Measurements from ENCODE around the gene GLS. TPM values are rescaled to one million over a fixed set of nuclear protein-coding genes. Genes with fewer than 3 reads are reported as not detected.
A peak's percentile ranks its signal among the peaks of the same experiment; 100 is the strongest.

Gene GLS
- total and polyA plus RNA-seq, 4 donors: 59.4 to 425 (median 227) TPM

DNA sequence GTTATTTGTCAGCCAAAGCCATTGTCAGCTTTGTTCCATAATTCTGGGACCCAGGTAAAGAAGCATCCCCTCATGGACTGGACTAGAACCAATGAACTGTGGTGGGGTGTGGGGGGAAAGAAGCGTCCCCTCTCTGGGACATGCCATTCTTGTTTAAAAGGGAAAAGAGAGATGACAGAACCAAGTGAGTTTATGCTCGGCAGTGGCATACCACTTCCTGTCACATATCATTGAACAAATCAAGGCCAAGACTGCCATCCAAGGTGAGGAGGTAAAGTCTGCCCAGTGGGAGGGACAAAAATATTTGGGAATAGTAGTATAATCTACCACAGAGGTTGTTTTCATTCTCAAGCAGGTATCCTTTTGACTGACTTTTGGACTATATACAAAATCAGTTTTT, 4.7 kb upstream of the GLS start:
- H3K27ac ChIP-seq (ENCODE audit: low read depth in 1 of 2, low read length in 2 of 2): no peak overlapping the region
- intact Hi-C loops (cut with DNase I): no loop called here
- ATAC-seq (ENCODE audit: low FRiP score) (no peak), DNase-seq (no peak)
- peaks cover 0 to 3% of the 10 kb centered on the region in 2 donors for H3K4me1 ChIP-seq (ENCODE audit: control insufficient read depth in 1 of 2, insufficient read depth in 2 of 2, low read length in 2 of 2)
- H3K27me3 ChIP-seq (ENCODE audit: control insufficient read depth in 1 of 2, insufficient read depth in 2 of 2, low read length in 1 of 2): no peaks in the 10 kb centered on the region
- no peak overlapping the region for H3K4me3 ChIP-seq (ENCODE audit: low read length in 2 of 2)
- H3K36me3 ChIP-seq (ENCODE audit: control insufficient read depth in 1 of 2, insufficient read depth in 2 of 2, low read length in 1 of 2): no peaks in the 10 kb centered on the region
- WGBS, 2 donors: 56 to 57% methylated on average over 2 of the region's 2 CpGs
- no peaks in the 10 kb centered on the region for H3K9me3 ChIP-seq (ENCODE audit: control insufficient read depth, low read length)

DNA sequence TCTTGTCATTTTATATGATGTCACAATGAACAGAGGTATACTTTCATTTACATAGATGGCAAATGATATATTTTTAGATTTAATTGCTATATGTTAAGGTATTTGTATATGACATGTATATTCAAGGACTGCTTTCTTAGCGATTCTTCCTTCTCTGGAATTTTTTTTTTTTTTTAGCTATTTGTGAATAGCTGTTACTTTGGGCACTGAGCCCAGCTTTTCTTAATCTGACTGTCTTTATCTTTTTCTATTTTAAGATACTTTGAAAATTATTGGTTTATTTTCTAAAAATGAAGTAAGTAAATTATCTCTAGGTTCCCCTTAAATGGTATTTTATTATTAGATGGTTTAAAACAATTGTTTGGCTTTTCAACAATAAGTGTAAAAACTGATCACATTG, 4.0 kb upstream of the GLS start:
- ATAC-seq (ENCODE audit: low FRiP score) (no peak), DNase-seq (no peak)
- Histone ChIP-seq H3K9me3 (ENCODE audit: control insufficient read depth, low read length) (no peaks in the 10 kb centered on the region), H3K36me3 (ENCODE audit: control insufficient read depth in 1 of 2, insufficient read depth in 2 of 2, low read length in 1 of 2) (no peaks in the 10 kb centered on the region), H3K27me3 (ENCODE audit: control insufficient read depth in 1 of 2, insufficient read depth in 2 of 2, low read length in 1 of 2) (no peaks in the 10 kb centered on the region), H3K4me3 (ENCODE audit: low read length in 2 of 2) (no peak overlapping the region), H3K4me1 (ENCODE audit: control insufficient read depth in 1 of 2, insufficient read depth in 2 of 2, low read length in 2 of 2) (peaks cover 0 to 3% of the 10 kb centered on the region in 2 donors), H3K27ac (ENCODE audit: low read depth in 1 of 2, low read length in 2 of 2) (no peak overlapping the region)
- WGBS, 2 donors: 1 to 8% methylated on average over 1 of the region's 1 CpG
- intact Hi-C loops (cut with DNase I): no loop called here

DNA sequence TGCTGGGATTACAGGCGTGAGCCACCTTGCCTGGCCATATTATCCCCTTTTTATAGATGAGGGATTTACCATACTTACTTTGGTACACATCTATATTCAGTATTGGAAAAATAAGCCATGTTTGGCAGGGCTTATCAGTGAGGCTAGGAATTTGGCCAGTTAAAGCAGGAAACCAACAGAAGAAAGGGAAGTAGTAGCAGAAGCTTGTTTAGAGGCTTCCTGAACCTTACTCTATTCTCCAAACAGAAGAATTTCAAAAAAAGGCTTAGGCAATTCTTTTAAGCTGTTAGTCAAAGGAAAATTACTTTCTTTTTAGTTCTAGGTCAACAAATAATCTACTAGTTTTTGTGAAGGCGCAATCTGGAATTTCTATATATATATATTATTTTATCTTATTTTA, 3.2 kb upstream of the GLS start:
- intact Hi-C loops (cut with DNase I): no loop called here
- ATAC-seq (ENCODE audit: low FRiP score): no peak
- no peak for DNase-seq
- H3K9me3 ChIP-seq (ENCODE audit: control insufficient read depth, low read length): no peaks in the 10 kb centered on the region
- 91 to 95% methylated on average over 2 of the region's 2 CpGs for WGBS, 2 donors
- peaks cover 0 to 3% of the 10 kb centered on the region in 2 donors for H3K4me1 ChIP-seq (ENCODE audit: control insufficient read depth in 1 of 2, insufficient read depth in 2 of 2, low read length in 2 of 2)
- no peaks in the 10 kb centered on the region for H3K36me3 ChIP-seq (ENCODE audit: control insufficient read depth in 1 of 2, insufficient read depth in 2 of 2, low read length in 1 of 2)
- H3K4me3 ChIP-seq (ENCODE audit: low read length in 2 of 2): no peak overlapping the region
- H3K27me3 ChIP-seq (ENCODE audit: control insufficient read depth in 1 of 2, insufficient read depth in 2 of 2, low read length in 1 of 2): no peaks in the 10 kb centered on the region
- no peak overlapping the region for H3K27ac ChIP-seq (ENCODE audit: low read depth in 1 of 2, low read length in 2 of 2)

DNA sequence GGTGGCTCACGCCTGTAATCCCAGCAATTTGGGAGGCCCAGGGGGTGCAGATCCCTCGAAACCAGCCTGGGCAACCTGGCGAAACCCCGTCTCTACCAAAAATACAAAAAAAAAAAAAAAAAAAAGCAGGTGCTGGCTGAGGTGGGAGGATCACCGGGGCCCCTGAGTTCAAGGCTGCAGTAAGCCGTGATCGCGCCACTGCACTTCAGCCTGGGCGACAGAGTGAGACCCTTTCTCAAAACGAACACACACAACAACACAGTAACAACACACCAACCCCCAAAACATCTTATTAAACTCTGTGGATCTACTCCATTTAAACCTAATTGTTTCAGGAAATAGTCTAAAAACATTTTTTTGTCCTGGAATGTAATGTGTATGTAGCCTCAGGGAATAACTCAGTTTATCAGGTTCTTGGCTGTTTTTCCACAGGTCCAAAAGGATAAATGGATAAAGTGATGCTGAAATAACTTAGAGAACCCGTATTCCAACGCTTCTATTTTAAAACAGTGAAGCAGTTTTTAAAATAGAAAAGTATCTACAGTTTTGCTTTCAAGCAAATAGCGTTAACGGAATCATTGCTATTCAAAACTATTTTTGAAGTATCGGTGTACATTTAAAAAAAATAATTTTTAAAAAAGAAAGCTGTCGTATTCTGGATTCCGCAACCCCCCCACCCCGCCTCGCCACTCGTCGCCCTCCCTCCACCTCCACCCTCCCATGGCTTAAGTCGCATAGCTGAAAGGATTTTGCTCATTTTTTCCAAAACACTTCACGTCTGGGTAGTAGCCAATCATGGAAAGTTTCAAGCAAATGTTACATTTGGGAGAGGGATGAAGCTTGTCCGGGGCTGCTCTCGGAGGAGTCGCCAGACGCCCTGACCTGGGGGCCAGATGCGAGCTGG, 895 bp upstream of the GLS start:
- Histone ChIP-seq H3K27me3 (ENCODE audit: control insufficient read depth in 1 of 2, insufficient read depth in 2 of 2, low read length in 1 of 2) (no peaks in the 10 kb centered on the region), H3K4me1 (ENCODE audit: control insufficient read depth in 1 of 2, insufficient read depth in 2 of 2, low read length in 2 of 2) (peaks cover 0 to 3% of the 10 kb centered on the region in 2 donors), H3K36me3 (ENCODE audit: control insufficient read depth in 1 of 2, insufficient read depth in 2 of 2, low read length in 1 of 2) (no peaks in the 10 kb centered on the region), H3K27ac (ENCODE audit: low read depth in 1 of 2, low read length in 2 of 2) (peak overlapping the region; percentile 58 to 96), H3K4me3 (ENCODE audit: low read length in 2 of 2) (peak overlapping the region; percentile 11 to 58), H3K9me3 (ENCODE audit: control insufficient read depth, low read length) (no peaks in the 10 kb centered on the region)
- ATAC-seq (ENCODE audit: low FRiP score): no peak
- intact Hi-C loops (cut with DNase I): loop anchor here in 1 of 2 donors (10.0 kb wide), 1 partner anchor 85 kb away; no protein-coding TSS in a partner anchor
- DNase-seq: no peak
- WGBS, 2 donors: 13 to 15% methylated on average over 28 of the region's 28 CpGs

DNA sequence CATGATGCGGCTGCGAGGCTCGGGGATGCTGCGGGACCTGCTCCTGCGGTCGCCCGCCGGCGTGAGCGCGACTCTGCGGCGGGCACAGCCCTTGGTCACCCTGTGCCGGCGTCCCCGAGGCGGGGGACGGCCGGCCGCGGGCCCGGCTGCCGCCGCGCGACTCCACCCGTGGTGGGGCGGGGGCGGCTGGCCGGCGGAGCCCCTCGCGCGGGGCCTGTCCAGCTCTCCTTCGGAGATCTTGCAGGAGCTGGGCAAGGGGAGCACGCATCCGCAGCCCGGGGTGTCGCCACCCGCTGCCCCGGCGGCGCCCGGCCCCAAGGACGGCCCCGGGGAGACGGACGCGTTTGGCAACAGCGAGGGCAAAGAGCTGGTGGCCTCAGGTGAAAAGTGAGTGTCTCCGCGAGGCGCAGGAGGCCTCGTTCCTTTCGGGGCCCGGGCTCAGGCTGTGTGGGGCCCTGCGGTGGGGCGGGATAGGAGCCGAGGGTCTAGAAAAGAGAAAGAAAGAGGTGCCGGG, 520 bp downstream of the GLS start:
- H3K27ac ChIP-seq (ENCODE audit: low read depth in 1 of 2, low read length in 2 of 2): peak overlapping the region; percentile 85 to 94
- DNase-seq (no peak), ATAC-seq (ENCODE audit: low FRiP score) (no peak)
- H3K27me3 ChIP-seq (ENCODE audit: control insufficient read depth in 1 of 2, insufficient read depth in 2 of 2, low read length in 1 of 2): no peaks in the 10 kb centered on the region
- H3K9me3 ChIP-seq (ENCODE audit: control insufficient read depth, low read length): no peaks in the 10 kb centered on the region
- H3K4me3 ChIP-seq (ENCODE audit: low read length in 2 of 2): peak overlapping the region; percentile 95 to 97
- 0% methylated on average over 53 to 60 of the region's 60 CpGs for WGBS, 2 donors
- H3K4me1 ChIP-seq (ENCODE audit: control insufficient read depth in 1 of 2, insufficient read depth in 2 of 2, low read length in 2 of 2): peaks cover 0 to 3% of the 10 kb centered on the region in 2 donors
- no peaks in the 10 kb centered on the region for H3K36me3 ChIP-seq (ENCODE audit: control insufficient read depth in 1 of 2, insufficient read depth in 2 of 2, low read length in 1 of 2)
- intact Hi-C loops (cut with DNase I): loop anchor here in 1 of 2 donors (10.0 kb wide), 1 partner anchor 86 kb away; no protein-coding TSS in a partner anchor

DNA sequence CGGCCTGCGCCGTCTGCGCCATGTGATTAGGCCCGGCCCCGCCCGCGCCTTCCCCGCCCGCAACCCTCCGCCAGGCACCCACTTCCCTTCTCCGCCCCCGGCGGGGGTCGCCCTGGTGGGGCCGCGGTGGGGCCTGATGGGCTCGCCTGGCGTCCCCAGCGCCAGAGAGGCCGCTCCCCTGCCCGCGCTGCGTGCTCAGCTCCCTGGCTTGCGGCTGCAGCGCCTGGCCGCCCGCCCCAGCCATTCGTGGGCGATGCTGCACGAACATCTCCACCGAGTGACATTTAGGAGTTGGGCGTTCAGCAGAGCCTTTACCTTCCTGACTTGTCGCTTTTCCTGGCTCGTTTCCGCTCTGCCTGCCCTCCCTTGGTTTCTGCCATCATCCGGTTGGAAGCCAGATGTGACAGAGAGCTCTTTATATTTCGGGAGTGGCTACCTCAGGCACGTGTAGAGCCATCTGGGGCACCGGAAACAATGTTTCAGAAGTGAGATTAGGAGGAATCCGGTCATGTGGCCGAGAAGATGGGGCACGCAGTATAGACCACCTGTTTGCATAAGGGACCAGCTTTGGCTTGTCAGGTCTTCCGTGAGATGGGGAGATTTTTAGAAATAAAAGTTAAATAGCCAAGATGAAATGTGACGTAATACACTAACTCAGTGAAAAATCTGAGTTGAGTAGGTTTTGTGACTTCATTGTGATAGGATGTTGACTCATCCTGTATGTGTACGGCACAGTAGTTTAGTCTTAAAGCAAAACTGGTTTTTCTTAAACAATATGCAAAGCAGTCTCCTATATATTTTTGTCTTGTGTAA, 1.2 kb downstream of the GLS start:
- Histone ChIP-seq H3K36me3 (ENCODE audit: control insufficient read depth in 1 of 2, insufficient read depth in 2 of 2, low read length in 1 of 2) (no peaks in the 10 kb centered on the region), H3K4me1 (ENCODE audit: control insufficient read depth in 1 of 2, insufficient read depth in 2 of 2, low read length in 2 of 2) (peaks cover 0 to 3% of the 10 kb centered on the region in 2 donors), H3K27me3 (ENCODE audit: control insufficient read depth in 1 of 2, insufficient read depth in 2 of 2, low read length in 1 of 2) (no peaks in the 10 kb centered on the region), H3K27ac (ENCODE audit: low read depth in 1 of 2, low read length in 2 of 2) (peak overlapping the region; percentile 85 to 94), H3K4me3 (ENCODE audit: low read length in 2 of 2) (peak overlapping the region; percentile 95 to 97), H3K9me3 (ENCODE audit: control insufficient read depth, low read length) (no peaks in the 10 kb centered on the region)
- intact Hi-C loops (cut with DNase I): loop anchor here in 1 of 2 donors (10.0 kb wide), 1 partner anchor 87 kb away; no protein-coding TSS in a partner anchor
- WGBS, 2 donors: 0% methylated on average over 31 to 46 of the region's 46 CpGs
- peak; percentile 78 to 86 for DNase-seq
- peak; percentile 63 for ATAC-seq (ENCODE audit: low FRiP score)

DNA sequence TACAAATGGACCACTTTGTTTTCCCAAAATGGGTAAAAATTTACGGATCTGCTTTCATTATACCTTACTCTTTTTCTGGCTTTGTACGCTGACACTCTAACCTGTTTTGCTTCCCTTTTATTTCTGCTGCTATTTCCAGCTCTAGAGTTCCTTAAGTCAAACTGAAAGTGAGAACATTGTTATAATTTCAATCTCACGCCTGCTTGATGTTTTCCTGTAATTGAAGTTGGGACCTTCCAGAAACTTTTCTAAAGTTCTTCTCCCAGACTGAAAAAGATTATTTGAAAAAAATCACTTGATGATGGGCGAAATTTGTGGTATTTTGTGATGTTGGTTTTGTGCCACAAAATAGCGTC, 1.8 kb downstream of the GLS start:
- DNase-seq (no peak), ATAC-seq (ENCODE audit: low FRiP score) (no peak)
- intact Hi-C loops (cut with DNase I): loop anchor here in 1 of 2 donors (10.0 kb wide), 1 partner anchor 88 kb away; no protein-coding TSS in a partner anchor
- H3K27ac ChIP-seq (ENCODE audit: low read depth in 1 of 2, low read length in 2 of 2): no peak overlapping the region
- H3K27me3 ChIP-seq (ENCODE audit: control insufficient read depth in 1 of 2, insufficient read depth in 2 of 2, low read length in 1 of 2): no peaks in the 10 kb centered on the region
- 0% methylated on average over 5 of the region's 5 CpGs for WGBS, 2 donors
- no peaks in the 10 kb centered on the region for H3K9me3 ChIP-seq (ENCODE audit: control insufficient read depth, low read length)
- H3K4me3 ChIP-seq (ENCODE audit: low read length in 2 of 2): peak overlapping the region; percentile 95 to 97
- no peaks in the 10 kb centered on the region for H3K36me3 ChIP-seq (ENCODE audit: control insufficient read depth in 1 of 2, insufficient read depth in 2 of 2, low read length in 1 of 2)
- peaks cover 0 to 3% of the 10 kb centered on the region in 2 donors for H3K4me1 ChIP-seq (ENCODE audit: control insufficient read depth in 1 of 2, insufficient read depth in 2 of 2, low read length in 2 of 2)

DNA sequence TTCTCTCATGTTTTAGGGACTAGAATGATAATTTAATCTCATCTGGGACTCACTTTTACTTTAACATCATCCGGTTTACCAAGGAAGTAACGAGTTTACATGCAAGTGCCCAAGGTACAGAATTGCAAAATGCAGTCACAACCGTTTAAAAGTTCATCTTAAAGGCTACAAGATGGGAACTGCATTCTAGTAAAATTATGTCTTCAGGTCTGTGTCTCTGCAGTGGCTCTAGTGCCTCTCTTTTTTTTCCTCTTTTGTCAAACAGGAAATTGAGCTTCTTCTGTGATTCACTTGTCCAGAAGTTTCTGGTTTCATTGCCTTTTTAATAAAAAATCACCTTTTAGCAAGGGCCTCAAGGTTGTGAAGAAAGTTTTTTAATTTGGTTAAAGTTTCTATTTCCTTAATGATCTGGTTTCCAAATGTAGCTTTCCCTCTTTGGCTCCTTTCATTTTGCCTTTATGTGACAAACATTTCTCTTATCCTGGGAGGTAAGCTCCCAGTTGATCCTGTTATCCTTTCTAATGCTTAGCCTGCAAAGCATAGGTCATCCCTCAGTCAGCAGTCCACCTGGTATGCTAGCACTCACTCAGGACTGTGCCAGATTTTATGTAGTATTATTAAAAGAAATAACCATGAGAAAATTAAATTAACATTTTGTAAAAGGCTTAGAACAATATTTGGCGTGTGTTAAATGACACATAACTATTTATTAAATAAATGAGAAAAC, 2.4 kb downstream of the GLS start:
- Histone ChIP-seq H3K36me3 (ENCODE audit: control insufficient read depth in 1 of 2, insufficient read depth in 2 of 2, low read length in 1 of 2) (no peaks in the 10 kb centered on the region), H3K4me3 (ENCODE audit: low read length in 2 of 2) (peak overlapping the region; percentile 95 to 97), H3K27me3 (ENCODE audit: control insufficient read depth in 1 of 2, insufficient read depth in 2 of 2, low read length in 1 of 2) (no peaks in the 10 kb centered on the region), H3K9me3 (ENCODE audit: control insufficient read depth, low read length) (no peaks in the 10 kb centered on the region), H3K27ac (ENCODE audit: low read depth in 1 of 2, low read length in 2 of 2) (no peak overlapping the region), H3K4me1 (ENCODE audit: control insufficient read depth in 1 of 2, insufficient read depth in 2 of 2, low read length in 2 of 2) (peaks cover 0 to 1% of the 10 kb centered on the region in 2 donors)
- DNase-seq (no peak), ATAC-seq (ENCODE audit: low FRiP score) (no peak)
- WGBS, 2 donors: 1 to 3% methylated on average over 4 of the region's 4 CpGs
- intact Hi-C loops (cut with DNase I): loop anchor here in 1 of 2 donors (10.0 kb wide), 1 partner anchor 88 kb away; no protein-coding TSS in a partner anchor
